GM19455 (cell line): ENCODE data around the gene MEG3.

Source experiments
- ATAC-seq: cut with Tn5 transposase; IDR thresholded peaks from one replicate; pipeline ENCODE4 v1.9.1; 2021; ENCODE audit not compliant: unreplicated experiment

MEG3 gene

DNA sequence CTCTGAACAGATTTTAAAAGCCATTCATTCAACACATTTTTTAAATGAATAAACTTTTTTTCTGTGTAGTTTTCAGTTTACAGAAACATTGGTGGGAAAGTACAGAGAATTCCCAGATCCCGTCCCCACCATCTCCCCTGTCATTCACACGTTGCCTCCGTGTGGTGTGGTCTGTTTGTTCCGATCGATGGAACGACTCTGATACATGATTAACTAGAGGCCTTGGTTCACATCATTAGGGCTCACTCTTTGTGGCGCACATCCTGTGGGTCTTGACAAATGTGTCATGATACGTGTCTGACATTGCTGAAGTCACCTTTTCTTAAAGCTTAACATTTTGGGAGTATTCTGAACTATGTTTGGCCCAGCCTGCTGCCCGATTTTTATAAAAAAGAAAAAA, 18.5 kb downstream of the MEG3 start:
- no peak for ATAC-seq

DNA sequence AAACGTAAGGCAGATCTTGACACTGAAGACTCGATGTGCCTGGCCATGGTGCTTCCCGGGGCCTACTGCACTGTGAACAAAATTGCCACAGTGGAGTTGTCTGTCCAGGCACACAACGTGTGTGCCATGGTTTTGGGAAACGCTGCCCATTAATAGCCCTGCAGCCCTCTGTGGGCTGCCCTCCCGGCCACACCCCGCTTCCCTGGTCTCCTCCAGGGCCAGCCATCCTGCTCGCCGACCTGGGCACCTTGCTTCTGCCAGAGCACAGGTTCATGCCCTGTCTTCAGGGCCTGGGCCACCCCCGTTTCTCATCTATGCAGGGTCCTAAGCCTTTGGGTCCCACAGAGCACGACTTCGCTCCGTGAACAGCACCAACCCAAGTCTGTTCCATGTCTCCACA, 18.9 kb downstream of the MEG3 start:
- ATAC-seq, result no peak

DNA sequence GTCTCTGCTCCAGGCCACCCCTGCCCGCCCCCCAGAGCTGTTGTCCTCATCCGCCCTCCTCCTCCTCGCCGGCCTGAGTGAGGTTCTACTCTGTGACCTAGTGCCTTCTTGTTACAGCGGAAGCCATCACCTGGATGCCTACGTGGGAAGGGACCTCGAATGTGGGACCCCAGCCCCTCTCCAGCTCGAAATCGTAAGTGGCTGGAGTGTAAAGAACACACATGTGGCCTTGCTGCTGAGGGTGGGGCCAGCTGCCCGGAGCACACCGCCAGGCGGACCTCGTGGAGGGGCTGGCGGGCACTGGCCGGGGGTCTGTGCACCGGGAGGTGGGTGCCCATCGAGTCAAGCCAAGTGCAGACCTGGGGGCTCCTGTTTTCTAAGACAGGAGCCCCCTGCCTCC, 19.4 kb downstream of the MEG3 start:
- no peak for ATAC-seq

DNA sequence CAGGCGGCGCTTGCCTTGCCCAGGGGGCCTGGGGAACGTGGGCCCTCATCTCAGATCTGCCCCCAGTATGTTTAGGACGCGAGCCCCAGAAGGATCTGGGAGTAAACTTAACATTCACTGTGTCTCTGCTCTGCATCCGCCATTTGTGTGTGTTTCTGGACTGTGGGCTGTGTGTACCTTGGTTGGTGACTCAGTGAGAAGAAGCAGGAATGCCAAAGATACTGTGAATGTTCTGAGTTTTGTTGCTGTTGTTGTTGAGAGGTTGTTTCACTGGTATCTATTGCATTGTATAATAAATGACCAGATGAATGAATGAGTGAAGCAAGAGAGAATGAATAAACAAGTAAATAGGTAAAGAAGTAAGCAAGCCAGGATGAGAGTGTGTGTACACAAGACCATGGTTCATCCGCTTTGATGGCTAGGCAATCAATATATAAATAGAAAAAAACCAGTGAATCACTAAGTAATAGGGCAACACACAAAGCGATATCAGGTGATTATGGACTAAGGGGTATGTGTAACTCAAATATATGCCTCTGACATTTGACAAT, 20.5 kb downstream of the MEG3 start:
- ATAC-seq, result no peak

DNA sequence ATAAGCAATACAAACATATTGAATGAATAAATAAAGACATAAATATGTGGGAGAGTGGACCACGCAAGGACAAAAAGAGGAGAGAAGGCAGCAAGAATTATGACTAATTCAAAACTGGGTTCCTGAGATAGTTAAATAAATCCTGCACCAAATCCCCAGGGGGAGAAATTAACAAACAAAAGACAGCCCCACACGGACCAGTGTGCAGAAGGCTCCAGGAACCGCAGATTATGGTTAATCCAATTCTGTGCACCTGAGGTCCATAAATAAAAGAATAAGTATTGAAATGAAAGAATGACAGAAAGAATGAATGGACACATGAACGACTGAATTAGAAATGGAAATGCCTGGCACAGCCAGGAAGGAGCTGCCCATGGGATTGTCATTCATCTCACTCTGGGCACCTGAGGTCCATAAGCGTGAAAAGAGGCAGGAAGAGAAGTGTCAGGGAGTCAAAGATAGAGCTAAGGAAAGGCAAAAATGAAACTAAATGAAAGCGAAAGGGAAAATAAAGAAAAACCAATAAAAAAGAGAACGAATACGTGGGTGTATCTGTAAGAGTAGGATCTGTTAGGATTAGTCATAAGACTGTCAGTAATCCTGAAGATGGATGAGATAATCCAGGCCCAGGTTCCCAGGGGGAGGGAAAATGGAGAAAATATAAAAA, 23.3 kb downstream of the MEG3 start:
- ATAC-seq, result no peak

DNA sequence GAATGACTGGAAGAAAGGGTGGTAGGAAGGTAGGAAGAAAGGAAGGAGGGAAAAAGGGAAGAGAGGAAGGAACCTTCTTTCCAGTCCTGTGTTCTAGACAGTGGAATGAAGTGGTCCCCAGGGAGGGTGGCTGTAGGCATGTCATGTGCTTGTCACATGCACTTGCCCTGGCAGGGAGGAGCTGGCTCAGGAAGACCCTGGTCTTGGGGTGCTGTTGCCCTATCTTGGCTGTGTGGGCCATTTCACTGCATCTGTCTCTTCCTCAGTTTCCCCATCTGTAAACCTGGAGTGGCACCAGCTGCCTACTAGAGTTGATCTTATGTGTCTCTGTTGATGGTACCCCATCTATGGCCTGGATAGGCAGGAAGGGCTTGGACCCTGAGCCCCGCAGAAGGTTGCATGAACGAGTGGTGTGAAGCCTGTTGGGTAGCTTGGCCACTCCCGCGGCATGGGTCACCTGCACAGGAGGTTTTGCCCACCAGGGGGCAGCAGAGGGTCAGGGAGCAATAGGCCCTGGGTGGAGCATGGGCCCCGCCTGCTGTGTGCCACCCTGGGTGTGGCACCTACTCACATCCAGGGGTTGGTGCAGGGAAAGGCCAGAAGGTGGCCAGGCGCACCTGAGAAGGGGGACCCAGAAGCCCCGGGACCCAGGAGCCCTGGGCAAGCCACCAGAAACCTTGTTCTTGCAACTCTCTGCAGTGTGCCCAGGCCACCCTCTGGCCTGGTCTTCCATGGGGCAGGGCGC, 25.1 kb downstream of the MEG3 start:
- peak; percentile 68 for ATAC-seq

DNA sequence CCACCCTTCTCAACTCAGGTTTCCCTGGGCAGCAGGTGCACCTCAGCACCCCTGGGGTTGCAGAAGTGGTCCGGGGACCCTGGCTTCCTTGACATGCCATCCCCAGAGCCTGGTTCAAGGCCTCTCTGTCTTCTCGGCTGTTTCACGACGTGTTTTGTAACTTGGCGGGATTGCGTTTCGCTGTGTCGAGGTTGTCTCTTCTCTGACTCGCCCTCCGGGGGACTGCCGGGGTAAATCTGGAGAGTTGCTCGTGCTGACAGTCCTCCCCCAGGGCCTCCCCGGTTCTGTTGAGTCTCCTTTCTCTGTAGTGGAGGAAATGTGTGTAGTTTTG, 25.6 kb downstream of the MEG3 start:
- no peak for ATAC-seq

DNA sequence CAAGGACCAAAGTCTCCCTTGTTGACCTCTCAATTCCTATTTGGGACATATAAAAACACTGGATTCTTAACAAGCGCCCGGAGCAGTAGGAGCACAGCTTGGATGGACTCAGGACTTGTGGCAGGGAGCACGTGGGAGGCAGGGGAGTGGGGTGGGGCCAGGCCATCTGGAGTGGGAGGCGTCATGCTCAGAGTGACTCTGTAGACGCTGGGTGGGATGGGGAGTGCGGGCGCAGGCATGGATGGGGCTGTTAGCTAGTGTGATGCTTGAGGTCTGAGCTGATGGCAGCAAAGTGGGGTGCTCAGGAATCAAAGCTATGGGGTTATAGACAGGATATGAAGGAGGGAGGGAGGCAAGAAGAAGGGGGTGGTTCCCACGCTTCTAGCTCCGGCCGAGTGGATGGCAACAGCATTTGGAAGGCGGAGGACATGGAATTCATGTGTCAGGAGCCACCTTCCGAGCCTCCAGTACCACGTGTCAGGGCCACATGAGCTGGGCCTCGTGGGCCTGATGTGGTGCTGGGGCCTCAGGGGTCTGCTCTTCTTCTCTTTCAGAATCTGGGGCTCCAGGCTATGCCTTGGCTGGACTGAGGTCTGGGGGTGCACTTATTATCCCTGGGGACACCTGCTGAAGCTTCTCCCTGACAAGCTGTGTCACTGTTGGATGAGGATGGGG, 26.2 kb downstream of the MEG3 start:
- ATAC-seq, result no peak

DNA sequence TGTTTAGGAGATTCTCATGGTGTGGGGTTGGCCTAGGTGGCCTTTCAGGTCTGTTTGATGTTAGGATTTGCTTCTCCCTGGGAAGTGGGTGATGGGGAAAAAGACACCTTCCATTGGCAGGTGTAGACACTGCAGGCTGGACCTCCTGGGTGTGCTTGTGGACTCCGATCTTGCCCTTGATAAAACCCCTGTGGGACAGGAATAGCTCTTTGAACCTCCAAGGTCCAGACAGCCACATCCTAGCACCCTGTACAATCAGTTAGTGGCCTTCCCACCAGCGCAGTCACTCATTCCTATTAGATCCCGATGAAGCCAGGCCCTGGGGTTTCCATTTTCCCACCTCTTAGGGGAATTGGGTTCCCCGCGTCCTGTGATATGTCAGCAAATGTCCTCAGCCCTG, 28.5 kb downstream of the MEG3 start:
- no peak for ATAC-seq

DNA sequence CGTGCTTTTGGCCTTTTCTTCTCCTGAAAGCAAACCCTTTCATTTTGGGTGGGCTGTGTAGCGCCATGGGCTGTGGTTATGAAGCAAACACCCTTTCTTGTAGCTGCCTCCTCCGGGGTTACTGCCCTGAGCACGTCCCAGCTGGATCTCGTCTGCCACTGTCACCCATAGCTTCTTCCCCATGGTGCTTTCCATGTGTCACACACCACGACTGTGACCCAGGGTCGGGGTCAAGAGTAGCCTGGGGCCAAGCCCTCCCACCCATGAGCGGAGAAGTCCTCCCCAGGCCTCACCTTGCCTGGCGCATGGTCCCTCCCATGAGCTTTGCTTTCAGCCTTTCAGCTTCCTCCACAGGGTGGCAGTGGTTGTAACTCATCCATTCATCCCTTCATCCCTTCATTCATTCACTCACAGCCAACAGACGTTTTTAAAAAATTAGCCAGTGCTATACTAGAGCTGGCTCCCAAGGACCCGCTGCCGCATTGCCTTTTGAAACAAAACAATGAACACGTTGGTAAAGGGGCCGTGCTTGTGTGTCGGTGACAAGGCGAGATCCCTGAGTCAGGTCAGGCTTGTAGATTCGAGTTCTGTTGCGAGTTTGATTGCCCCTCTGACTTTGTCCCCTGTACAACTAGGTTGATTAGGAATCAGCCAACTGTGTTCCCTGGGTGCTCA, 29.5 kb downstream of the MEG3 start:
- no peak for ATAC-seq

DNA sequence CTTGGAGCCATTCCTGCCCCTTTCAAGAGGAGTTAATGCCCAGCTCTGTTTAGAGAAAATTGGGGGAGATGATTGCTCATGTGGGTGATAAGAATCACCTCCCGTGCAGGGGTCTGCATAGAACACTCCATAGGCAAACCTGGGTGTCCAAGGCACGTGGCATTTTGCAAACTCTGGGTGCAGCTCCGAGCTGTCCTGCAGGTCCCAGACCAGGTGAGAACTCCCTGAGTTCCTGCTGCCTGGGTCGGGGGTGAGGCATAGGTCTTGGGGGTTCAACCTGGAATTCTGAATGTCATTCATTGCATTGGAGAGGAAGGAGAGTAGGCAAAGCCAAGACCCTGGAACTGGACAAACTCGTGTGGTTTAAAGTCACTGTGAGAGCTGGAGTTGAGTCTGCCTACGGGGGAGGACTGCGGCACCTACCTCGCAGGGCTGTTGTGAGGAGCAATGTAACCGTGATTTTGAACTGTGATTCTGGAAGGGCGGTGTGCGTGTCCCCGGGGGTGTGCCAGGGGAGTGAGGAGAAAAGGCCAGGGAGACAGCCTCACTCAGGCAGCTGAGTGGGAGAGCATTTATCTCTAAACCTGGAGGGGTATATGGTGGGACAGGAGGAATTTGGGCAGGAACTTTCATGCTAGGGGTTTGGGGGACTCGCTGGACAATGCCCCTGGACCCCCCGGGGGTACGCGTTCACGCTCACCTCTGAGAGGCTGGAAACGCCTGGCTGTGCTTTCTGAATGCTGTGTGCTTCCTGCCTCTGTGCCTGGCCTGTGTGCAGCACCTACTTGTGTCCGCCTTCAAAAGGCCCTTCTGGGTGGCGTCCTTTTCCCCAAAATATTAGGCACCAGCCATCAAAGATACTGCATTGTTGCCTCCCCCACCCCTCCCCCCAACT, 30.4 kb downstream of the MEG3 start:
- no peak for ATAC-seq

DNA sequence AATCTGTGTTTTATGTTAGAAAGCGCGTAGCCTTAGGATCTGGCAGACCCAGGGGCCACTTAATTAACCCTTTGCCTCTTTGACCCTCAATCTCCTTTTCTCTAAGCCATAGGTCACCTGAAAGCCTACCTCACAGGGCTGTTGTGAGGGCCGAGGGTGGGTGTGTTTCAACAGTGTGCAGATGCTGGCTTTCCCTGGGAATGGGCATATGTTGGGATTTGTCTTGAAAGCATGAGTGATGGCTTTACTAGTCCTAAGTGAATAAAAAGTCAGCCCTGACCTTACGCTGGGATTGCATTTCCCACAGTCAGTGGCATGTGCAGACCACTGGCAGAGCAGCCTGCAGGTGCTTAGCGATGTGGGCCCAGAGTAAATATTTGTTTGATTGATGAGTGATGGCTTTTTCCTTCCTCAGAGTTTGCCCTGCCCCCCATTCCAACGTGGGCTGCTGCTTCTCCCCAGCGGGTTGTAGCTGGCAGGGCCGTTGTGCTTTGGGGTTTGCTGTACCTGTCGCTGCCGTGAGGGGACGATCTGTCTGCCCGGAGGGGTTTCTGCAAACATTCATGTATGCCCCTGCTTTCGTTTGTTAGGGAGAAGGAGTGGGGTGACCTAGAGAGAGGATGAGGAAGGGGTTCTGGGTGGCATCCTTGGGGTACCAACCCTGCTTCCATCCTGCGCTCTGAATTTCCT, 31.5 kb downstream of the MEG3 start:
- no peak for ATAC-seq

DNA sequence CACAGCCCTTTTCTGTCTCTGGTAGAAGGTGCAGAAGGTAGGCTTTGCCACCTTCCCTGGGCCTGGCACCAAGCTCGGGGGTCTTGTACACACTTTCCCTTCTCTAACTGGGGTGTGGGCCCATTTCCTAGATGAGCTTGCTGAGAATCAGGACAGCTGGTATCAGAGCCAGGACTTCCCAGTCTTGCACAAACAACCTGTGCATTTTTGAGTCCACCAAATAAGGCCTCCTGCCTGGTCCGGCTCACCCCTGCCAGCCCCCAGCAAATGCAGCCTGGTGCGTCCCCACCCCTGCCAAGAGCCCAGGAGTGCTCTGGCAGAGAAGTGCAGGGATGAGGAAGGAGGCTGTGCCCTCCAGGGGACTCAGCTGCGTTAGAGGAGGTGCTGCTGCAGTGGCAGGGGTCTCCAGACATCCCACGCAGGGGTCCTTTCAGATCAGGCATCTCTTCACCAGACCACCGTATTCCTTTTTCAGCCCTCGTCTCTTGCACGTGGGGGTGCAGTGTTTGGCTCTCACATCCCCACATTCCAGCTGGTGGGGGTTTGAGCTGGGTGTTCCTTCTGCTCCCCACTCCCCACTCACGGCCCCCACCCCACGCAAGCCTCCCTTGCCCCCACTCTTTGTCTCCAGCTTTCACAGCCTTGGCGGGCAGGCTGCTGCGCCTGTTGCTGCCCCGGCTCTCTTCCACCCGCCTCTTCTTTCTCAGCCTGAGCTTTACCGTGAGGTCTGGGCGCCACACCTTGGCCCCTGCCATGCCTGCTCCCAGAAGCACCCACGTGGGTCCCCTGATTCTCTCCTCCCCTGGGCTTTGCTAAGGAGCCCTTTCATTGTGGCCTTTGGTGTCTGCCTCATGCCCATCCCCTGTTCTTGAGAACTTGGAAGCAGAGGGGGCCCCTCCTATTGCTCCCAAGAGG, 32.3 kb downstream of the MEG3 start:
- ATAC-seq, result no peak

DNA sequence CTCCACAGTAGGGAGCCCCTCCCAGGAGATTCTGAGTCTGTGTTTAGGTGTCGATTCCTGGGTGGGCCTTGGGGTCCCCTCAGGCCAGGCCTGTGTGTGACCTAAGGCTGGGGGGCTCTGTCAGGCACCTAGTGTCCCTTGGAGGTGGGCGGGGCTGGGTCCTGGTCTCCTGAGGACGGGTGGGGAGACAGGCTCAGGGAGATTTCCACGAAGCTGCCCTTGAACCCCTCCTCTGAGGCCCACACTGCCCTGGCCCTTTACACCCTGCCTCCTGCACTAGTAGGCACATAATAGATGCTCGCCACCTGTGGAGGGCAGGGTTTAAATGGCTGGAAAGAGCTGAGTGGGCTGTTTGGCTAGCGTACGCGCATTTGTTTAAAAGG, 32.9 kb downstream of the MEG3 start:
- no peak for ATAC-seq

DNA sequence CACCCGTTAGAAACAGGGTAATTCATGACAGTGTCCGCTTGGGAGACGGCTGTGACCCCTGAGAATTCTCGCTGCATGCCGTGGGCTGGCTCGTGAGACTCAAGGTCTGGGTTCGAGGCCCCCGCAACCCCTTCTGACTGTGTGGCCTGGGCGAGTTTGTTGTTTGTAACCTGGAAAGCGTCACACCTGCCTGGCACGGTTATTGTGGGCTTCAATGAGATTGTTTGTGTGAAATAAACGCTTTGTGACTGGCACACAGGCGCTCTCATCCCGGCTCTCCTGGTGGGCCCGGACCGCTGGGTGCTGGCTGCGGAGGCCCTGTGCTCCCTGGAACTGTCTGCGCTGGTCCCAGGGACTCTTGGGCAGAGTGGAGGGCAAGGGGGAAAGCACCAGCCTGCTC, 33.9 kb downstream of the MEG3 start:
- no peak for ATAC-seq

DNA sequence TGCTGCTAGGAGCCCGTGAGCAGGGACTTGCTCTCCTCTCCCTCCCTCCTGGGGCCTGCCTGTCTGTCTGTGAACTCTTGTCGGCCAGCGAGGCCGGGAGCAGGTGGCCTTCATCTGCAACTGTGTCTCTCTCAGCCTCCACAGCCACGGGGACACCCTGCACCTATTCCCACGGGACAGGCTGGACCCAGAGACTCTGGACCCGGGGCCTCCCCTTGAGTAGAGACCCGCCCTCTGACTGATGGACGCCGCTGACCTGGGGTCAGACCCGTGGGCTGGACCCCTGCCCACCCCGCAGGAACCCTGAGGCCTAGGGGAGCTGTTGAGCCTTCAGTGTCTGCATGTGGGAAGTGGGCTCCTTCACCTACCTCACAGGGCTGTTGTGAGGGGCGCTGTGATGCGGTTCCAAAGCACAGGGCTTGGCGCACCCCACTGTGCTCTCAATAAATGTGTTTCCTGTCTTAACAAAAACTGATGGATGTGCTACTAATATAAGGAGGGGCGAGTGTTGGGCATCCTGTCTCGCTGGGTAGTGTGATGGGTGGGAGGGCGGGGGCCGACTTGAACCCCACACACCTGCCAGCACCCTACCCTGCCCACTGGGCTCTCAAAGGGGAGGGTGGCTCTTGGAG, 34.8 kb downstream of the MEG3 start:
- no peak for ATAC-seq

DNA sequence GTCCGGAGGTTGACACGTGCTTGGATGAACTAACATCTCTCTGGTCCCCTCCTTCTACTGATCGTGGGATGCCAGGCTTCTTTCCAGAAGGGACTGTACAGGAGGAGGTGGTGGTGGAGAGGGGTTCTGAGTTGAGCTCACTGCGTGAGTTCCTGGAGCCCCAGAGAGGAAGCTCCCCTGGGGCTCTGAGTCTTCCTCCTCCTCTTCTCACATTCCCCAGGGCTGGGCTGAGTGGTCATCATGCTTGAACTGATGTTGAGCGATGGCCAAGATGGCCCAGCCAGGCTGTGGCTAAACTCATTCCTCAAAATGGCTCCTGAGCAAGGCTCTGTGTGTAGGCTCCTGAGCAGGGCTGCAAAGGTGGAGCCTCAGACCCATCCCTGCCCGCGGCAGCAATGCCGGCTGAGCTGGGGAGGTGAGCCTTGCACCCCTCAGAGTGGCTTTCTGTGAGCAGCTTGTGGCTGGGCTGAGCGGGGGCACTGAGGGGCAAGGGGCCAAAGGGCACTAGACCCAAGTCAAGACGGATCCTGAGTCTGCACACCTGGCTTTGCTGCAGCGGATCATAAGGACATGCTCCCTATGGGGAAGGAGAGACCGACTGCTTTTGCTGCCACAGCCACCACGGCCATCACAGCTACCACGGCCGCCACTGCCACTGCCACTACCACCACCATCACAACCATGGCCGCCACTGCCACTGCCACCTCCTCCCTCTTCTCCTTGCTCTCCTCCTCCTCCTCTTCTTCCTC, 35.4 kb downstream of the MEG3 start:
- ATAC-seq, result no peak

DNA sequence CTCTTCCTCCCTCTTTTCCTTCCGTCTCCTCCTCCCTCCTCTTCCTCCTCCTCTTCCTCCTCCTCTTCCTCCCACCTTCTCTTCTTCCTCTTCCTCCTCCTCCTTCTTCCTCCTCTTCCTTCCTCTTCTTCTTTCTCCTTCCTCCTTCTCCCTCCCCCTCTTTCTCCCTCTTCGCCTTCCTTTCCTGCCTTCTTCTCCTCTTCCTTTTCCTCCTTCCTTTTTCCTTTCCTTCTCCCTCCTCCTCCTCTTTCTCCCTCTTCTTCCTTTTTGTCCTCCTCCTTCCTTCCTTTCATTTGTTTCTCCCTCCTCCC, 36.0 kb downstream of the MEG3 start:
- no peak for ATAC-seq
